ENCODE measurements around the gene C1orf53. TPM values are rescaled to one million over a fixed set of nuclear protein-coding genes. Genes with fewer than 3 reads are reported as not detected.
A peak's percentile ranks its signal among the peaks of the same experiment; 100 is the strongest.
"Not testable (repeated sequence)": the region's sequence is repeated elsewhere in the genome, so short reads cannot be mapped to it uniquely, and the experiment has no call there.

Gene C1orf53
- 1.5 and 4.0 TPM in 2 replicates for total RNA-seq

DNA sequence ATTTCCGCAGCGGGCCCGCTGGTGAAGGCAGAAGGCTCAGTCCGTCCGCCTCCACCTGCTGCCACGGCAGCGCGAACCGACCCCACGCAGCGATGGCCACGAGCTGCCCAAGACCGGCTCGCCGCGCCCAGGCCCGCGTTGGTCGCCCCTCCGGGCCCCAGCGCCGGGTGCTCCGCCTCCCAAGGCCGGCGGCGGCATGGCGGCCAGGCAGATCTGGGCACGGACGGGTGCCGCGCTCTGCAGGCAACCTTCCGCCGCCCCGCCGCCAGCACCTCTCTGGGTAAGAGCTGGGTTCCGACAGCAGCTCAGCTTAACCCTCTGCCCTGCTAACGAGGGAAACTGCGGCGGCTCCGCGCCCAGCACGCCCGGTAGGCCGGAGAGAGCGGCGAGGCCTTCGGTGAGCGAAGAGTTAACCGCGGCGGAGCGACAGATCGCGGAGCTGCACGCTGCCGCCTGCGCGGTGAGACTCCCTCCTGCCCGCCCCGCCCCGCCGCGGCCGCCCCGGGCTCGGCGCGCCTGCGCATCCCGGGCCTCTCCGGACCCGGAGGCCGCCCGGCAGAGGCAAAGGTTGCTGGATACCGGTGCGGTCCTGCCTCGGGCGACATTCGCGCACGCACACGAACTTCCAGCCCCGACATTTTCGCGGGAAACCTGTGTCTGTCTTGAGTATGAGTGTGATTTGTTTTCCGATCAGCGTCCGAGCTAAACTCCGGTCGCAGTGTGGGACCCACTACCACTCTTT is at the start of gene C1orf53:
C1orf53 (plus strand) TSS at position 177 of the 742 bp plus-strand sequence; CDS start at position 197, 20 bp downstream.
- peak; percentile 62 for DNase-seq (ENCODE audit: low read depth, low spot score)

DNA sequence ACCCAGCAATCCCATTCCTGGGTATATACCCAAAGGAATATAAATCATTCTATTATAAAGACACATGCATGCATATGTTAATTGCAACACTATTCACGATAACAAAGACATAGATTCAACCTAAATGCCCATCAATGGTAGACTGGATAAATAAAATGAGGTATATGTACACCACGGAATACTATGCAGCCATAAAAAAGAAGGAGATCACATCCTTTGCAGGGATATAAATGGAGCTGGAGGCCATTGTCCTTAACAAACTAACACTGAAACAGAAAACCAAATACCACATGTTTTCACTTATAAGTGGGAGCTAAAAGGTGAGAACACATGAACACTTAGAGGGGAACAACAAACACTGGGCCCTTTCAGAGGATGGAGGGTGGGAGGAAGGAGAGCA is 46.7 kb upstream of the C1orf53 start:
- not testable (repeated sequence) for DNase-seq (ENCODE audit: low read depth, low spot score)

DNA sequence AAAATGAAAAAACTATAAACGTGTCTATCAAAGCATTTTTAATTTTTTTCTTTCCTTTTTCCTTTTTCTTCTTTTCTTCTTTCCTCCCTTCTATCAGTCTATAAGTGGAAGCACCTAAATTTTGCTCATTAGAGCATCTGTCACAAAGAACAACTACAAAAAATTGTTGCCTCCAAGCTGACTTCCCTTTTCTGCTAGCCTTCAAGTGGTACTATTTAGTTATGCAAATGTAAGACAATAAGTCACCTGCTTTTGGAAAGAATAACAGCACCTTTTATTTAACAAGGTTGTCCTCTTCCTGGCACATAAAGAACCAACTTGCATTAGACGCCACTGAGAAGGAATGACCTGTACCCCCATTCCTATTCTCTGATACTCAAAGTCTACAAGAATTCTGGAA is 45.0 kb upstream of the C1orf53 start:
- no peak for DNase-seq (ENCODE audit: low read depth, low spot score)

- DNase-seq (ENCODE audit: low read depth, low spot score), result no peak
Observed at GRCh38 chr1:197859024-197859423, 43.4 kb upstream of the C1orf53 start.

DNA sequence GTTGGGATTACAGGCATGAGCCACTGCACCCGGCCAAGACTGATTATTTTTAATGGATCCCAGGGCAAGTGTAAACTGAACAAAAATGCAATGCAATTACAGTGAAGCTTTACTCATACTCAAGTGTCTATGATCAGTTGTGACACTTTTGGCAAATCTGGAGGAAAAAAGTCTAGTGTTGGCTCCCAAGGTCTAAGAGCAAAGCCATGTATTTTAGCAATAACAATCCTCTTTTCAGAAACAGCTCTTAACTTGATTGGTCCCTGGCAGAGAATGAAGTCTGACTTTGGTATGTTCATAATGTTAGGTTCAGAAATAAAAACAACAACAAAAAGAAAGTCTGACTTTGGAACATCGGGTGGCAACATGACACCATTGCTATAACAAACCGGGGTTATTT is 40.2 kb upstream of the C1orf53 start:
- DNase-seq (ENCODE audit: low read depth, low spot score), result no peak

GRCh38 chr1:197862671-197863070 is 39.8 kb upstream of the C1orf53 start:
- no peak for DNase-seq (ENCODE audit: low read depth, low spot score)

GRCh38 chr1:197865809-197866208 is 36.6 kb upstream of the C1orf53 start:
- DNase-seq (ENCODE audit: low read depth, low spot score), result no peak

DNA sequence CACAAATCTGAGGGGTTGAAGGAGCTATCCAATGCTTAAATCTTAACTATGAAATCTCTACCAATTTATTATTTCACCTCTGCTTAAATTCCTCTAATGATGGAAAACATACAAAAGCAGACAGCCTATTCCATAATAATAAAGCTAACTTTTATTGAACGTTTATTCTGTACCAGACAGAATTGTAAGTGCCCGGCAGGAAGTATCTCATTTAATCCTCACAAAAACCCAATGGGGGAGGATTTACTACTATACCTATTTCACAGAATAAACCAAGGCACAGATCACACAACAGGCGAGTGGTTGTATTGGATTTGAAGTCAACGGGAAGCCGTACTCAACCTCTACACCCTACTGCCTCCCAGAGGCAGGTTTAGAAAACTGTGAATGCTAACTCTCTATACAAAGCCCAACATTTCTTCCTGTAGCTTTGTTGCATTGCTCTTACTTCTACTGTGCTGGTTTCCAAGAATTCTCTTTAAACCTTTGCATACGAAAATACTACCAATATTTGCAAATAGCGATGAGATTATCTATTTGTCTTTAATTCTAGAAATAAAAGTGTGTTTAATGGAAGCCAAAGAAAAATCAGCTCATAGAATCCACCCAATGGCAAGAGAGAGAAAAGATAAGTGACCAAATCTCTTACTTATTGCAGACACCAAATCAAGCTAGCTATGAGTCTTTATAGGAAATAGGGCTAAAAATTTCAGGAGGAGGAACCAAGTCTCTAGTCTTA is 33.5 kb upstream of the C1orf53 start:
- peak; percentile 13 for DNase-seq (ENCODE audit: low read depth, low spot score)

- DNase-seq (ENCODE audit: low read depth, low spot score), result no peak
Observed at GRCh38 chr1:197869490-197870077, 32.8 kb upstream of the C1orf53 start.

DNA sequence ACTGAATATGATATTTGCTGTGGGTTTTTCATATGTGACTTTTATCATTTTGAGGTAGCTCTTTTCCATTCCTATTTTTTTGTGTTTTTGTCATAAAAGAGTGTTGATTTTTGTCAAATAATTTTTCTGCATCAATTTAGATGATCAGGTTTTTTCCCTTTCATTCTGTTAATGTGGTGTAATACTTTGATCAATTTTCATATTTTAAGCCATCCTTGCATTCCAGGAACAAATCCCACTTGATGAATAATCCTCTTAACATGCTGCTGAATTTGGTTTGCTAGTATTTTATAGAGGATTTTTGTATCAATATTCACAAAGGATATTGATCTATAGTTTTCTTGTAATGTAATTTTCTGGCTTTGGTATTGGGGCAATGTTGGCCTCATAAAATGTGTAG is 25.5 kb upstream of the C1orf53 start:
- no peak for DNase-seq (ENCODE audit: low read depth, low spot score)

GRCh38 chr1:197880385-197880784 is 22.0 kb upstream of the C1orf53 start:
- not testable (repeated sequence) for DNase-seq (ENCODE audit: low read depth, low spot score)

DNA sequence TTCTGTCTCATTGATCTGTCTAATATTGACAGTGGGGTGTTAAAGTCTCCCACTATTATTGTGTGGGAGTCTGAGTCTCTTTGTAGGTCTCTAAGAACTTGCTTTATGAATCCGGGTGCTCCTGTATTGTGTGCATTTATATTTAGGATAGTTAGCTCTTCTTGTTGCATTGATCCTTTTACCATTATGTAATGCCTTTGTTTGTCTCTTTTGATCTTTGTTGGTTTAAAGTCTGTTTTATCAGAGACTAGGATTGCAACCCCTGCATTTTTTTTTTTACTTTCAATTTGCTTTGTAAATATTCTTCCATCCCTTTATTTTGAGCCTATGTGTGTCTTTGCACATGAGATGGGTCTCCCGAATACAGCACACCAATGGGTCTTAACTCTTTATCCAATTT is 20.2 kb upstream of the C1orf53 start:
- DNase-seq (ENCODE audit: low read depth, low spot score), result not testable (repeated sequence)

DNA sequence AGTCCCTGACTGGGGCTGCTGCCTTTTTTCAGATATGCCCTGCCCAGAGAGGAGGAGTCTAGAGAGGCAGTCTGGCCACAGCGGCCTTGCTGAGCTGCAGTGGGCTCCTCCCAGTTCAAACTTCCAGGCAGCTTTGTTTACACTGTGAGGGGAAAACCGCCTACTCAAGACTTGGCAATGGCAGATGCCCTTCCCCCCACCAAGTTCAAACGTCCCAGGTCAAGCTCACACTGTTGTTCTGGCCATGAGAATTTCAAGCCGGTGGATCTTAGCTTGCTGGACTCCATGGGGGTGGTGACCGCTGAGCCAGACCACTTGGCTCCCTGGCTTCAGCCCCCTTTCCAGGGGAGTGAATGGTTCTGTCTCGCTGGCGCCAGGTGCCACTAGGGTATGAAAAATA is 18.3 kb upstream of the C1orf53 start:
- no peak for DNase-seq (ENCODE audit: low read depth, low spot score)

DNA sequence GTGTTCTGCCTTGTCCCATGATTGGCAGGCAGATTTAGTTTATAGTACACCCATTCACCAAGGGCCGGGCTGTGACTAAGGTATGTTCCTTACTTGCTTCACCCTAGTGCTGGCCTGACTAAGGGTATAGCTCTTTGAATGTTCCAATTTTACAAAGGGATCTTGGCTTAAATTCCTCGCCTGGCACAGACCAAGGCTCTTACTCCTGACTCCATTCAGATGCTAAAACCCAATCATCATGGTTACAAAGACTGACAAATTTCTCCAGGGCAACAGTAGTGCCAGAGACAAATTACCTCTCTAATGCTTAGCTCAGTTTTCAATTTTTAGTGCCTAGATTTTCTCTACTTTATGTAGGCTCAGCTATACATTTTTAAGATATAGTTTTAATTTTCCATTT is 11.5 kb upstream of the C1orf53 start:
- DNase-seq (ENCODE audit: low read depth, low spot score), result no peak

DNA sequence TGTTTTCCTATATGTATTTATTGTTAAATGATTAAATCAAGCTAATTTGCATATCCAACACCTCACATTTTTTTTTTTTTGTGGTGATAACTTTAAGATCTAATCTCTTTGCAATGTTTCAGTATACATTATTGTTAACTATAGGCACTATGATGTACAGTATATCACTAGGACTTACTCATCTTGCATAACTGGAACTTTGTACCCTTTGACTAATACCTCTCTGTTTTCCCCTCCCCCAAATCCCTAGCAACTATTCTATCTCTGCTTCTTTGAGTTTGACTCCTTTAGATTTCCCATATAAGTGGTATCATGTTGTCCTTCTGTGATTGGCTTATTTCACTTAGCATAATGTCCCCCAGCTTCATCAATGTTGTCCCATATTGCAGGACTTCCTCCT is 9.7 kb upstream of the C1orf53 start:
- no peak for DNase-seq (ENCODE audit: low read depth, low spot score)

- DNase-seq (ENCODE audit: low read depth, low spot score), result no peak
Observed at GRCh38 chr1:197896301-197896700, 6.1 kb upstream of the C1orf53 start.

DNA sequence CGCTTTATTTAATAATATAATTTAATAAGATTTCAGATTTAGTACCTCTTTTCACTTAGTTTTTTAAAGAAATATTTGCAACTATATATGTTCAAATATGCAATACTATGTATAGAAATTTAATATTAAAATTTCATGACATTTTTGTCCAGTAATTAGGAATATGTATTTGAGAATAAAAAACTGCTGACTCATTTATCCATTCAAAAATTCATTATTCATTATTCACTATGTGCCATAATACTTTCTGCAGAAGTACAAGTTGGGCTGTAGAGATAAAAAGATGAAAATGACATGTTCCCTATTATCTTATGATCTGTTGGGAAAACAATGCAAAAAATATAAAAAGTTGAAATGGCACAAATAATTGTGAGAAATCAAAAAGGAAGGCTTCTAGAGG is 3.4 kb upstream of the C1orf53 start:
- no peak for DNase-seq (ENCODE audit: low read depth, low spot score)

- no peak for DNase-seq (ENCODE audit: low read depth, low spot score)
Observed at GRCh38 chr1:197902131-197902453, 338 bp upstream of the C1orf53 start.

DNA sequence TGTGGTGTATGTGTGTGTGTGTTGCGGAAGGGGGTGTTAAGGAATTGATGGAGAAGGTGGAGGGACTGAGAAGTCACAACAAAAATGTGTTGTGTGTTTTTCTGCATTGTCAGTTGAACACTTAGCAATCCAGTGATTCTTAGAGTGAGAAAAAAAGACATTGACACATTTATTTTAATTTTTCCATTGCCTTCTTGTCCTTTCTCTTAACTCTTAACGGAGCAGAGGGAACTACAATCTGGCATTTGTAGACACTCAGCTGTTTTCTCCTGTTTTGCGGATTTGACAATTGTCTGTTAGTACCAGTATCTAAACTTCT is 725 bp downstream of the C1orf53 start:
- no peak for DNase-seq (ENCODE audit: low read depth, low spot score)

DNA sequence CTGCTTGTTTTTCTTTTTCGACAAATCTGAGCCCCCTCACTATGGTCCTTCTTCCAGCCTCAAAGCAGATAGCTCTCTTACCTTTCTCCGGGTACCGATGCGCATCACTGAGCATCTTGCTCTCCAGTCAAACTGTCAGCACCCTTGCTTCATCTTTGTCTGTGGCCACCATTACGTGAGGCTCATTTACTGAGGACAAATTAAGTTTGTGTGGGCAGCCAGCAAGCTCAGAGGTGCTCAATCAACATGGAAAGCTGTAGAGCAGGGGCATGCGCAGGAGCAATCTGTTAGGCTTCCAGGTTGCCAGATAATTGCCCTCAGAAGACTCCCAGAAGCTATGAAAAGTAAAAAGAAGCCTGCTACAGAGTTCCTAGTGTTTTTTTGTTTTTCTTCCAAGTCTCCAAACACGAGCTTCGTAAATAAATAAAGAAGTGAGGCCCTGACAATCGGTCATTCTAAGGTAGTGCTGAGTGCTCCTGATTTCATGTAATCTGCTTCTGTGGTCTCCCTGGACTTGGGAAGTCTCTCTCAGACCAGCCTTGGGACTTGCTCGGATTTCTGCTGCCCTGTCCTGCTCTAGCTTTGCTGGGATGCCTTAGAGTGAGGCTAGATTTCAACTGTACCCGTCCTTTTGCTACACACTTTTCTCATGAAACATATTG is 1.8 kb downstream of the C1orf53 start:
- DNase-seq (ENCODE audit: low read depth, low spot score), result no peak

- no peak for DNase-seq (ENCODE audit: low read depth, low spot score)
Observed at GRCh38 chr1:197905699-197906351, 3.4 kb downstream of the C1orf53 start.
